GM19035 (cell line): ENCODE results near the gene NLN.
"Not testable (repeated sequence)": the region's sequence is repeated elsewhere in the genome, so short reads cannot be mapped to it uniquely, and the experiment has no call there.

Source experiments
- ATAC-seq: cut with Tn5 transposase; IDR thresholded peaks from one replicate; pipeline ENCODE4 v1.9.1; 2021; ENCODE audit not compliant: unreplicated experiment

NLN gene

GRCh38 chr5:65805089-65805488, 83.1 kb downstream of the NLN start:
- ATAC-seq: no peak

GRCh38 chr5:65807494-65807893, 85.5 kb downstream of the NLN start:
- ATAC-seq: not testable (repeated sequence)

GRCh38 chr5:65808251-65808741, 86.3 kb downstream of the NLN start:
- ATAC-seq: no peak

DNA sequence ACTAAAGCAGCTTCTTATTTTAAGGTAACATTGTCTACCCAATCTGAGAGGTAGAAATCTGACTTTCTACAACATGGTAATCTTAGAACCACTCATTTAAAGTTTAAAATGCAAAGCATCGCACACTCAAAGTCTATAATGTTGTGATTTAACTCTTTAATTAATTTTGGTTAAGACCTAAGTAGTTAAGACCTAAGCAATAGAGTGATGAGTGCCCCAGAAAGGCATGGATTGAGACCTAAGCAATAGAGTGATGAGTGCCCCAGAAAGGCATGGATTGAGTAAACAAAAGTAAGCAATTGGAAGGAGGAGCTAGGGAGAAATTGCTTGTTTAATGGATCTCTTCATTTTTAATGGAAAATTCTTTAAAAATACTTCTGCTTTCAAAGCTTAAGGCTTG, 86.8 kb downstream of the NLN start:
- ATAC-seq: no peak

GRCh38 chr5:65809817-65810531, 88.0 kb downstream of the NLN start:
- no peak for ATAC-seq

- no peak for ATAC-seq
Observed at GRCh38 chr5:65811004-65811403, 89.0 kb downstream of the NLN start.

GRCh38 chr5:65811885-65812284, 89.9 kb downstream of the NLN start:
- no peak for ATAC-seq

- no peak for ATAC-seq
Observed at GRCh38 chr5:65812648-65813047, 90.6 kb downstream of the NLN start.

DNA sequence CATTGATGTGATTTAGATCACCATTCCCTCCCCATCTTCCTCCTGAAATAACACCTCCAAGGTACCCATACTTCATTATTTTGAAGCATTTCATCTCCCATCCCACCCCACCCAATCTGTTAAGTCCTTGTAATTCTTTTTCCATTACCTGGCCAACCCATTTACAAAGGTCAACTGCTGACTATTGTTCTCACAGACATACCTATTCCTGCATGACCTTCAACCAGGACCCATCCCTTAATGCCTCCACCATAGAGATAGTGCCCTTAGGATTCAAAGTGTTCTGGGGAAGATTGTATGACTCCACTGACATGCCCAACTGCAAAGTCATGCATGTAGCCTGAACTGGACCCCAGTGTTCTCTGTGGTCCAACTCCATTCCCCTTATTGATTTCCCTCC, 91.2 kb downstream of the NLN start:
- ATAC-seq: no peak

DNA sequence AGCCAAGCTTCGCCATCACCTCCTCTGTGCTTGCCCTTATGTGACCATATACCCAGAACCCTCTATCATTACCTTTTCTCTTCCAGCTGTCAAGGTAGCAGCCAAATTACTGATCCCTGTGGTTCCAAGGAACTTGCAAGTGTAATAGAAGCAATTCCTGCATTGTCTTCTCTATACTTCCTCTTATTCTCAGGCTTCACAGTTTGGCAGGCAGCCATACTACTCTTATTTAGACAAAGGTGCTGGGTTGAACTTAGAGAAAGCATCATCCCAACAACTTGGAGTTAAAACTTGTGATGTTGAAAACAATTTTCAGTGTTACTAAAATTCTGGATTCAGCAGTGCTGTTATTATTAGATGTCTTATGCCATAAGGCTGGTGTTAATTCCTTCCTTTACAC, 93.2 kb downstream of the NLN start:
- ATAC-seq: no peak

GRCh38 chr5:65816729-65817128, 94.7 kb downstream of the NLN start:
- no peak for ATAC-seq

DNA sequence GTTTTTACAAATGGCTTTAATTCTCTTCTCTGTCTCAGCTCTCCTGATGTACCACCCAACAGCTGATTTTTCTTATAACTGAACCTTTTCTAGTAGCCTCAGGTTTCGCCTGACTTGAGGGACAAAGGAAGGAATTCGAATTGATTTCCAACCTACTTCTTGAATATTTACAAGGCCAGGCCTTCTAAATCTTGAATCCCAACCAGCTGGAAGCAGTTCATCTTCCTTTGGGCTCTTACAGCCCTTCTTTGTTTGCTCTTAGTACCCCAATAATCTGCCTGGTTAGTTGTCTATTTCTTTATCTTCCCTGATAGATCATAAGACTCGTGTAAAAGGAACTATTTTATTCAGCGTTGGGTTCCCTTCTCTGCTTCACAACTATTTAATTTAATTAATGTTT, 95.9 kb downstream of the NLN start:
- no peak for ATAC-seq

GRCh38 chr5:65818592-65818991, 96.6 kb downstream of the NLN start:
- ATAC-seq: no peak

GRCh38 chr5:65819215-65819904, 97.4 kb downstream of the NLN start:
- no peak for ATAC-seq

GRCh38 chr5:65819905-65820240, 97.9 kb downstream of the NLN start:
- no peak for ATAC-seq

- no peak for ATAC-seq
Observed at GRCh38 chr5:65820373-65820772, 98.4 kb downstream of the NLN start.

DNA sequence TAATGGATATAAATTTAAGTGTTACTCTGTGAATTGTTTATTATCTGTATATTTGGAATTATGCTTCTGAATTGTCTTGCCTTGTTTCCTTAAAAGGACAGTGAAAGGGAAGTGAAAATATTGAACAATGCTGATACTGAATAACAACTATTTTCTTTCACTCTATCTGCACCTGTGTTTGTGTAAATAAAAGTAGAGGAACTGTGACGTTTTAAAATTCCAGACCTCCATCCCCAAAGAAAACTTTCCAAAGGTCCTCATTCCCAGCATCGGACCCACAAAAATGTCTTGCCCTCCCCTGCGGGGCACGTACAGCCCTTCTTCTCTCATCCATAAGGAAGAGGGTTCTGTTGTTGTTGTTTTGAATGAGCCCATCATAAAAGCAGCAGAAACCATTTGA, 100.0 kb downstream of the NLN start:
- ATAC-seq: no peak

DNA sequence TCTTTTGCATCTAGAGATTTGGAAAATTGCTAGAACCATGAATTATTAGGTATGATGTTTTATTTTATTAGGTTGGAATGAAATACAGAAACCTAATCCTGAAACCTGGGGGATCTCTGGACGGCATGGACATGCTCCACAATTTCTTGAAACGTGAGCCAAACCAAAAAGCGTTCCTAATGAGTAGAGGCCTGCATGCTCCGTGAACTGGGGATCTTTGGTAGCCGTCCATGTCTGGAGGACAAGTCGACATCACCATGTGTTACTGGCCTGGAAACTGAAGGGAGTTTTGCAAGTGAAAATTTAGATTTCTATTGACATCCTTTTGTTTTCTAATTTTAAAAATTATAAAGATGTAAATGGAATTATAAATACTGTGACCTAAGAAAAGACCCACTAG, 100.7 kb downstream of the NLN start:
- no peak for ATAC-seq

DNA sequence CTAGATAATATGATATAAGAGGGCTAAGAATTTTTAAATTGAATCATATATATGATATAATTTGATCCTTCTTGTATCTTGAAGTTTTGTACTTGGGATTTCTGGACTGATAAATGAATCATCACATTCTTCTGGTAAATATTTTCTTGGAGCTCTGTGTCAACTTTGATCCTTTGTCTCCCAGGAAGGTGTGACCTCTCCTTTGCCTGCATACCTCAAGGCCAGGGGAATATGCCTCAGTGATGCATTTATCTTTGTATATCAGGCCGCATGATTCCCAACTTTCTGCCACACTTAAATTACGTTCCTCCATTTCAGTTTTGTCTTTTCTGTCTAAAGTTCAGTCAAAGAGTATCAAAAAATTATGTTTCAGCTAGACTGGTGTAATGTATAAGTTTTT, 101.2 kb downstream of the NLN start:
- ATAC-seq: no peak

GRCh38 chr5:65823845-65824445, 101.9 kb downstream of the NLN start:
- ATAC-seq: no peak

DNA sequence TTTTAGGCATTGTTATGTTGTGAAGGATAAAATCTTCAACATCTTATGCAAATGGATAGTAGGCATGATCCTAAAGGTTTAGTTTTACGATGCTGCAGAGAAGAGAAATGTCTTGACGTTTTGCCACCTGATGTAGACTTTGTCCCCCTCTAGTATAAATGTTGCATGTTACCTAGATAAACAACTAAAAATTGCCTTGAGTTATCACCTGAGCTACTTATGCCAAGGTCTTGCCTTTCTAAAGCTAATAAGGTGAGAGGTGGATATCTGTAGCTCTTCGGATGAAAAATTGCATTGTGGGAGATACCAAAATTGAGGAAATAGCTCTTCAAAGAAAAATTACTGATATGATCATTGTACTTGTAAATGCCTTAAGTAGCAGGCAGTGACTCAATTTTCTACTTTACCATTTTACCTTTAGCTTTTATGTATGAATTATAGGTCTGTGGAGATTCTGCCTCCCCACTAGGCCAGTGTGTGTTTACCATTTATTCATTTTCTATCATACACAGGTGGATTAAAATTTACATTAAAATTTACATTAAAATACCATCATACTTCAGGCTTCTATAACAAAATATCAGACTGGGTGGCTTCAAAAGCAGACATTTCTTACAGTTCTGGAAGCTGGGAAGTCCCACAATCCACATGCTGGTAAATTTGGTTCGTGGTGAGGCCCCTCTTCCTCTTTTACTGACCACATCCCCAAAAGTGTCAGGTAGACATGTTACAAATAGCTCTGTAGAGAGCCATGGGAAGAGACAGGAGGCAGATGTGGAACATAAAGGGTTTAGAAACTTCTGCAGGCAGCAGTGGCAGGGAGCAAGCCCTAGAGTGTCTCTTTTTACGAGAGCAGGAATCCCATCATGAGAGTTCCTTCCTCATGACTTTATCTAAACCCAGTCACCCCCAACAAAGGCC, 103.7 kb downstream of the NLN start:
- ATAC-seq: no peak
